KMS-11 (cell line): Measurements from ENCODE around the gene MYO3B.

Experiments used
- H2AFZ ChIP-seq: fragments of 200-600 bp; sonication (generic); 2 replicates; pipeline ENCODE4 v1.6.1; 2016; ENCODE audit warnings: antibody characterized with exemption, mixed run types, low read depth
- H3K27ac ChIP-seq: fragments of 200-600 bp; sonication (generic); 2 replicates; pipeline ENCODE4 v1.6.1; 2016; ENCODE audit warnings: mild to moderate bottlenecking, mixed run types
- H3K27me3 ChIP-seq: fragments of 200-600 bp; sonication (generic); 2 replicates; pipeline ENCODE4 v1.6.1; 2017; ENCODE audit warnings: mild to moderate bottlenecking, low read depth, mixed run types, moderate library complexity; ENCODE audit not compliant: insufficient read depth
- H3K36me3 ChIP-seq: fragments of 200-600 bp; sonication (generic); 2 replicates; pipeline ENCODE4 v1.6.1; 2017; ENCODE audit warnings: mild to moderate bottlenecking, mixed run types; ENCODE audit not compliant: insufficient read depth
- H3K4me1 ChIP-seq: fragments of 200-600 bp; sonication (generic); 2 replicates; pipeline ENCODE4 v1.6.1; 2016; ENCODE audit warnings: mild to moderate bottlenecking, low read depth, mixed run types; ENCODE audit not compliant: poor library complexity, severe bottlenecking
- H3K4me2 ChIP-seq: fragments of 200-600 bp; sonication (generic); 2 replicates; pipeline ENCODE4 v1.7.0; 2016; ENCODE audit warnings: mild to moderate bottlenecking, mixed run types
- H3K4me3 ChIP-seq: fragments of 200-600 bp; sonication (generic); IDR thresholded peaks from 2 replicates; pipeline ENCODE4 v1.6.1; 2017; ENCODE audit warnings: low read depth, low read length, mixed read lengths; ENCODE audit not compliant: insufficient read depth
- H3K79me2 ChIP-seq: fragments of 200-600 bp; sonication (generic); 2 replicates; pipeline ENCODE4 v1.6.1; 2016; ENCODE audit warnings: low read depth, mixed run types; ENCODE audit not compliant: insufficient read depth
- H3K9ac ChIP-seq: fragments of 200-600 bp; sonication (generic); 2 replicates; pipeline ENCODE4 v1.6.1; 2016; ENCODE audit warnings: mild to moderate bottlenecking, mixed run types
- H4K20me1 ChIP-seq: fragments of 200-600 bp; sonication (generic); 2 replicates; pipeline ENCODE4 v1.6.1; 2016; ENCODE audit warnings: mild to moderate bottlenecking, mixed run types; ENCODE audit not compliant: insufficient read depth
- TF ChIP-seq, protein P1 (sequence below): fragments of 200-600 bp; sonication (generic); conservative IDR thresholded peaks from 2 replicates; pipeline ENCODE4 v1.6.1; 2017; ENCODE audit warnings: low read depth, mild to moderate bottlenecking, antibody characterized with exemption, low read length, moderate library complexity, mixed read lengths

The MYO3B gene

DNA sequence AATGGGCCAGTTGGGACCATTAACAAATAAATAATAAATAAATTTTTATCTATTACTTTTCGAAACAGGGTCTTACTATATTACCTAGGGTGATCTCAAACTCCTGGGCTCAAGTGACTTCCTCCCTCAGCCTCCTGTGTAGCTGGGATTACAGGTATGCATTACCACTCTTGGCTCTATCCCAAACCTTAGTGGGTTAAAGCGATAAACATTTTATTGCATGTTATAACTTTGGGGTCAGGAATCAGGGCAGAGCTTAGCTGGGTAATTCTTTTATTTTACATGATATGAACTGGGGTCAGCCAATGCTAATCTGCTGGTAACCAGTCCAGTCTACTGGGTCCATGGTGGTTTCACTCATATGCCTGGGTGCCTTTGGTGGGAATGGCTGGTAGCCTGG, 127.8 kb downstream of the MYO3B start:
- Histone ChIP-seq H3K4me2 (no peak overlapping the region), H3K4me3 (no peak overlapping the region), H4K20me1 (no peaks in the 10 kb centered on the region), H3K4me1 (no peaks in the 10 kb centered on the region), H3K27me3 (no peaks in the 10 kb centered on the region), H2AFZ (no peak overlapping the region), H3K79me2 (no peaks in the 10 kb centered on the region), H3K27ac (no peak overlapping the region), H3K36me3 (no peaks in the 10 kb centered on the region), H3K9ac (no peak overlapping the region)
- TF ChIP-seq, protein P1, sequence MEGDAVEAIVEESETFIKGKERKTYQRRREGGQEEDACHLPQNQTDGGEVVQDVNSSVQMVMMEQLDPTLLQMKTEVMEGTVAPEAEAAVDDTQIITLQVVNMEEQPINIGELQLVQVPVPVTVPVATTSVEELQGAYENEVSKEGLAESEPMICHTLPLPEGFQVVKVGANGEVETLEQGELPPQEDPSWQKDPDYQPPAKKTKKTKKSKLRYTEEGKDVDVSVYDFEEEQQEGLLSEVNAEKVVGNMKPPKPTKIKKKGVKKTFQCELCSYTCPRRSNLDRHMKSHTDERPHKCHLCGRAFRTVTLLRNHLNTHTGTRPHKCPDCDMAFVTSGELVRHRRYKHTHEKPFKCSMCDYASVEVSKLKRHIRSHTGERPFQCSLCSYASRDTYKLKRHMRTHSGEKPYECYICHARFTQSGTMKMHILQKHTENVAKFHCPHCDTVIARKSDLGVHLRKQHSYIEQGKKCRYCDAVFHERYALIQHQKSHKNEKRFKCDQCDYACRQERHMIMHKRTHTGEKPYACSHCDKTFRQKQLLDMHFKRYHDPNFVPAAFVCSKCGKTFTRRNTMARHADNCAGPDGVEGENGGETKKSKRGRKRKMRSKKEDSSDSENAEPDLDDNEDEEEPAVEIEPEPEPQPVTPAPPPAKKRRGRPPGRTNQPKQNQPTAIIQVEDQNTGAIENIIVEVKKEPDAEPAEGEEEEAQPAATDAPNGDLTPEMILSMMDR, result no peak

GRCh38 chr2:170306293-170306873, 128.4 kb downstream of the MYO3B start:
- TF ChIP-seq, protein P1, result no peak
- Histone ChIP-seq H3K4me3 (no peak overlapping the region), H3K79me2 (no peaks in the 10 kb centered on the region), H2AFZ (no peak overlapping the region), H3K4me2 (no peak overlapping the region), H3K27me3 (no peaks in the 10 kb centered on the region), H4K20me1 (no peaks in the 10 kb centered on the region), H3K27ac (no peak overlapping the region), H3K9ac (no peak overlapping the region), H3K4me1 (peaks cover 6% of the 10 kb centered on the region), H3K36me3 (no peaks in the 10 kb centered on the region)

DNA sequence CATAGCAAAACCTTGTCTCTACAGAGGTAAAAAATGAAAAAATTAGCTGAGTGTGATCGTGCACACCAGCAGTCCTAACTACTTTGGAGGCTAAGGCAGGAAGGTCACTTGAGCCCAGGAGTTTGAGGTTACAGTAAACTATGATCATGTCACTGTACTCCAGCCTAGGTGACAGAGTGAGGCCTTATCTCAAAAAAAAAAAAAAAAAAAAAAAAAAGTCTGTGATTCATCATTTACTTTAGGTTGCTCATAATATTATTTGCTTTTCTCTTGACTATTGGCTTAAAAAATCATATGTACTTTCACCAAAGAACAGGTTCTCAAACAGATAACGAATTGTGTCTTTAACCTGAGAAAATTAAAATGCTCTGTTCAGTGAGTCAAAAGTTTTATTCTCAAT, 129.1 kb downstream of the MYO3B start:
- Histone ChIP-seq H2AFZ (no peak overlapping the region), H3K27me3 (no peaks in the 10 kb centered on the region), H3K79me2 (no peaks in the 10 kb centered on the region), H3K4me1 (peaks cover 11% of the 10 kb centered on the region), H4K20me1 (no peaks in the 10 kb centered on the region), H3K9ac (no peak overlapping the region), H3K4me3 (no peak overlapping the region), H3K27ac (no peak overlapping the region), H3K4me2 (no peak overlapping the region), H3K36me3 (no peaks in the 10 kb centered on the region)
- TF ChIP-seq, protein P1, result no peak

DNA sequence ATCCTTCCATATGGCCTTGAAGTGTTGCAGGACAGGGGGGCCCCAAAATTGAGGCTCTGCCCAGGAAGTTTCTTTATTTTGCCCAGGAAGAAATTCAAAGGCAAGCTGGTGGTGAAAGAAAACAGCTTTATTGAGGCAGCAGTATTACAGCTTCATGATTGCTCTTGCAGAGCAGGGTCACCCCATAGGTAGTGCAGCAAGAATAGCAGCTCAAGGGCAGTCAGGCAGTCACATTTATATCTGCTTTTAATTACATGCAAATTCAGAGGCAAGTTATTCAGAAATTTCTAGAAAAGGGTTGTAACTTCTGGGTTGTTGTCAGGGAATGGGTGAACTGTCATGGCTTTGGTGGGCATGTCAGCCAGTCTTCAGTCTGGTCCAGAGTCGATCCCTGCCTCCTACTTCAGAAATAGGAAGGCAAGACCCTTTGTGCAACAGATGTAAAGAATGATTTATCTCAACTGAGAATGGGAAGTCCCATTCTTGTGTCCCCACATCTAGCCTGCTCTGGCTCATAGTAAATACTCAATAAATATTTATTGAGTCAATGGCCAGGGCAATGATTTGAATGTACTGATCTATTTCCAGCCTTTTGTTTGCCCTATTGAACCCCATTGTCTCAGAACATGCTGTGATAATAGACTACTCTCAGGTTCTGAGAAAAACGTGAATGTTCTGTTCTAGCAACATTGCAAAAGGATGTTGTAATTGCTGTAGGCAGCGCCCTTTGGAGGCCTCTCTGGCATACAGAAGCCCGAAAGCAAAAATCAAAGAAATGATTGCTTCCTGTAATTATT, 129.8 kb downstream of the MYO3B start:
- no peaks in the 10 kb centered on the region for H4K20me1 ChIP-seq
- H3K79me2 ChIP-seq, result no peaks in the 10 kb centered on the region
- H3K9ac ChIP-seq, result no peak overlapping the region
- no peak overlapping the region for H3K4me2 ChIP-seq
- no peaks in the 10 kb centered on the region for H3K36me3 ChIP-seq
- H3K27ac ChIP-seq, result no peak overlapping the region
- TF ChIP-seq, protein P1, result no peak
- H3K27me3 ChIP-seq, result no peaks in the 10 kb centered on the region
- H3K4me3 ChIP-seq, result no peak overlapping the region
- peaks cover 11% of the 10 kb centered on the region for H3K4me1 ChIP-seq
- no peak overlapping the region for H2AFZ ChIP-seq
